ENCODE measurements around the gene MBD6.
A peak's percentile ranks its signal among the peaks of the same experiment; 100 is the strongest.

MBD6 gene

DNA sequence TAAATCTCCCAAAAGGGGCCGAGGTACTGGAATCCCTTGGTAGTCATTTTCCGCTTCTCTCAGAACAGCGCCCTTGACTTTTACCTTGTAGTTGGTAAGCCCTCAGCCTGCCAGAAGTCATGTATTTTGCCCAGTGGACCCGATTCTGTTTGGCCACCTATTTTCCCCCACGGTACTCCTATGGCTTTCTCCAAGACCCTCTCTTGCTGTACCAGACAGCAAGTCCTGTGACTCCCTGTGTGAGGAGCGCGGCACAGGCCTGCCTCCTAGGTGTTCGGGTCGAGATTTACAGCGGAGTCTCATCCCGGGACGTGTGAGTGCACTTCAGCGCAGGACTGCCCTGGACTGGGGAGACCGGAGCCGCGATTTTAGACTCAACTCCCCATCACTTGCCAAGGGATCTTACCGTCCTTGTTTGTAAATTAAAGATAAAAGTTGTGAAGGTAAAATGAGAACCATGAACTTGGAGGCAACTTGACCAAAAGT, 1.1 kb upstream of the MBD6 start:
- TF ChIP-seq, protein P1, sequence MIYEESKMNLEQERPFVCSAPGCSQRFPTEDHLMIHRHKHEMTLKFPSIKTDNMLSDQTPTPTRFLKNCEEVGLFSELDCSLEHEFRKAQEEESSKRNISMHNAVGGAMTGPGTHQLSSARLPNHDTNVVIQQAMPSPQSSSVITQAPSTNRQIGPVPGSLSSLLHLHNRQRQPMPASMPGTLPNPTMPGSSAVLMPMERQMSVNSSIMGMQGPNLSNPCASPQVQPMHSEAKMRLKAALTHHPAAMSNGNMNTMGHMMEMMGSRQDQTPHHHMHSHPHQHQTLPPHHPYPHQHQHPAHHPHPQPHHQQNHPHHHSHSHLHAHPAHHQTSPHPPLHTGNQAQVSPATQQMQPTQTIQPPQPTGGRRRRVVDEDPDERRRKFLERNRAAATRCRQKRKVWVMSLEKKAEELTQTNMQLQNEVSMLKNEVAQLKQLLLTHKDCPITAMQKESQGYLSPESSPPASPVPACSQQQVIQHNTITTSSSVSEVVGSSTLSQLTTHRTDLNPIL (CRISPR knock-in tag; IDR thresholded peaks at IDR 0.05; ENCODE audit: low read depth) = no peak
- TF ChIP-seq SNAI2 (CRISPR knock-in tag; IDR thresholded peaks at IDR 0.05) = peak; percentile 54; the same call in 1 of the 2 replicates
- no peak for ATAC-seq

DNA sequence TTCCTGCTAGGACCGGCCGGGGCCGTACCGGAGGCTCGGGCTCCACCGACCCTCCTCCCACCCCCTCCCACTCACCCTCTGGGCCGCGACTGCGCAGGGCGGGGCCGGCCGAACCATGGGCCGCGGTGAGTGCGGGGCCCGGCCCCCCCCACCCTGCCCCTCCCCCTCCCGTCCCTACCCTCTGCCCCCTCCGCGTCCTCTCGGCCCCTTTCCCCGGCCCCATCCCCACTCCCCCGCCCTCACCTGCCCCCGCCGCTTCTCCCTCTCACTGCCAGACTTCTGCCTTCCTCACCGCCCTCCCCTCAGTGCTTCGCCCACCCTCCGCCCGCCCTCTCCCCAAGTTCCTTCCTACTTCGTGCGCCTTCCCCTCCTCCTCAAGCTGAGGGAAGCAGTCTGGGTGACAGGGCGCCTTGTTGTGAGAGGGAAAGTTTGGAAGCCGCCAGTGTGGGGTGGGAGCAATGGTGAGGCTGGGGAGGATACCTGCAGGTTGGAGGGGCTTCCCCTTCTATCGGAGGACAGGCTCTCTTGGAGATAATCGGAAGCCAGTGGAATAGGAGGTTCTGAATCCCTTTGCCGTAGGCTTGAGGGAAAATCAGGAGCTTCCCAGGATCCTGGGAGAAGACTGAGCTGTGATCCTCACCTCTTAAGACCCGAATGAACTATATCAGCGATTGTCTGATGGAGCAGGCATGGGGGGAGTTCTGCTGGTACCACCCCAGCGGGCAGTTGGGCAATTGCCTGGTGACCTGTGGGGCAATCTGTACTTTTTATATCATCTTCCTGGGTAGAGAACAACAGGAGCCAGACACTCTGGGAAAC, 472 bp downstream of the MBD6 start:
- no peak; the same call in 2 of the 3 replicates for ATAC-seq
- TF ChIP-seq ZNF565 (CRISPR knock-in tag; conservative IDR thresholded peaks at IDR 0.05; ENCODE audit: low read depth) (no peak), ESRRG (CRISPR knock-in tag; IDR thresholded peaks at IDR 0.05) (no peak), ARNTL (CRISPR knock-in tag; IDR thresholded peaks at IDR 0.05; ENCODE audit: borderline replicate concordance, low read depth) (no peak), OSR1 (CRISPR knock-in tag; IDR thresholded peaks at IDR 0.05) (no peak), ZFP3 (CRISPR knock-in tag; IDR thresholded peaks at IDR 0.05) (no peak), PPARA (CRISPR knock-in tag; IDR thresholded peaks at IDR 0.05; ENCODE audit: borderline replicate concordance) (no peak), BACH2 (CRISPR knock-in tag; IDR thresholded peaks at IDR 0.05; ENCODE audit: borderline replicate concordance) (no peak), ZC3H10 (CRISPR knock-in tag; IDR thresholded peaks at IDR 0.05) (no peak), GLIS3 (CRISPR knock-in tag; IDR thresholded peaks at IDR 0.05) (no peak), ZFP30 (CRISPR knock-in tag; IDR thresholded peaks at IDR 0.05) (no peak), TCF4 (CRISPR knock-in tag; IDR thresholded peaks at IDR 0.05; ENCODE audit: borderline replicate concordance) (no peak), ZNF70 (CRISPR knock-in tag; IDR thresholded peaks at IDR 0.05) (no peak)
- TF ChIP-seq, protein P2, sequence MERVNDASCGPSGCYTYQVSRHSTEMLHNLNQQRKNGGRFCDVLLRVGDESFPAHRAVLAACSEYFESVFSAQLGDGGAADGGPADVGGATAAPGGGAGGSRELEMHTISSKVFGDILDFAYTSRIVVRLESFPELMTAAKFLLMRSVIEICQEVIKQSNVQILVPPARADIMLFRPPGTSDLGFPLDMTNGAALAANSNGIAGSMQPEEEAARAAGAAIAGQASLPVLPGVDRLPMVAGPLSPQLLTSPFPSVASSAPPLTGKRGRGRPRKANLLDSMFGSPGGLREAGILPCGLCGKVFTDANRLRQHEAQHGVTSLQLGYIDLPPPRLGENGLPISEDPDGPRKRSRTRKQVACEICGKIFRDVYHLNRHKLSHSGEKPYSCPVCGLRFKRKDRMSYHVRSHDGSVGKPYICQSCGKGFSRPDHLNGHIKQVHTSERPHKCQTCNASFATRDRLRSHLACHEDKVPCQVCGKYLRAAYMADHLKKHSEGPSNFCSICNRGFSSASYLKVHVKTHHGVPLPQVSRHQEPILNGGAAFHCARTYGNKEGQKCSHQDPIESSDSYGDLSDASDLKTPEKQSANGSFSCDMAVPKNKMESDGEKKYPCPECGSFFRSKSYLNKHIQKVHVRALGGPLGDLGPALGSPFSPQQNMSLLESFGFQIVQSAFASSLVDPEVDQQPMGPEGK (CRISPR knock-in tag; IDR thresholded peaks at IDR 0.05; ENCODE audit: borderline replicate concordance) = no peak
- TF ChIP-seq, protein P1 (CRISPR knock-in tag; IDR thresholded peaks at IDR 0.05; ENCODE audit: low read depth) = no peak
- TF ChIP-seq, protein P3, sequence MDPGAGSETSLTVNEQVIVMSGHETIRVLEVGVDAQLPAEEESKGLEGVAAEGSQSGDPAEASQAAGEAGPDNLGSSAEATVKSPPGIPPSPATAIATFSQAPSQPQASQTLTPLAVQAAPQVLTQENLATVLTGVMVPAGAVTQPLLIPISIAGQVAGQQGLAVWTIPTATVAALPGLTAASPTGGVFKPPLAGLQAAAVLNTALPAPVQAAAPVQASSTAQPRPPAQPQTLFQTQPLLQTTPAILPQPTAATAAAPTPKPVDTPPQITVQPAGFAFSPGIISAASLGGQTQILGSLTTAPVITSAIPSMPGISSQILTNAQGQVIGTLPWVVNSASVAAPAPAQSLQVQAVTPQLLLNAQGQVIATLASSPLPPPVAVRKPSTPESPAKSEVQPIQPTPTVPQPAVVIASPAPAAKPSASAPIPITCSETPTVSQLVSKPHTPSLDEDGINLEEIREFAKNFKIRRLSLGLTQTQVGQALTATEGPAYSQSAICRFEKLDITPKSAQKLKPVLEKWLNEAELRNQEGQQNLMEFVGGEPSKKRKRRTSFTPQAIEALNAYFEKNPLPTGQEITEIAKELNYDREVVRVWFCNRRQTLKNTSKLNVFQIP (CRISPR knock-in tag; IDR thresholded peaks at IDR 0.05; ENCODE audit: borderline replicate concordance, low read depth) = no peak
- TF ChIP-seq, protein P4, sequence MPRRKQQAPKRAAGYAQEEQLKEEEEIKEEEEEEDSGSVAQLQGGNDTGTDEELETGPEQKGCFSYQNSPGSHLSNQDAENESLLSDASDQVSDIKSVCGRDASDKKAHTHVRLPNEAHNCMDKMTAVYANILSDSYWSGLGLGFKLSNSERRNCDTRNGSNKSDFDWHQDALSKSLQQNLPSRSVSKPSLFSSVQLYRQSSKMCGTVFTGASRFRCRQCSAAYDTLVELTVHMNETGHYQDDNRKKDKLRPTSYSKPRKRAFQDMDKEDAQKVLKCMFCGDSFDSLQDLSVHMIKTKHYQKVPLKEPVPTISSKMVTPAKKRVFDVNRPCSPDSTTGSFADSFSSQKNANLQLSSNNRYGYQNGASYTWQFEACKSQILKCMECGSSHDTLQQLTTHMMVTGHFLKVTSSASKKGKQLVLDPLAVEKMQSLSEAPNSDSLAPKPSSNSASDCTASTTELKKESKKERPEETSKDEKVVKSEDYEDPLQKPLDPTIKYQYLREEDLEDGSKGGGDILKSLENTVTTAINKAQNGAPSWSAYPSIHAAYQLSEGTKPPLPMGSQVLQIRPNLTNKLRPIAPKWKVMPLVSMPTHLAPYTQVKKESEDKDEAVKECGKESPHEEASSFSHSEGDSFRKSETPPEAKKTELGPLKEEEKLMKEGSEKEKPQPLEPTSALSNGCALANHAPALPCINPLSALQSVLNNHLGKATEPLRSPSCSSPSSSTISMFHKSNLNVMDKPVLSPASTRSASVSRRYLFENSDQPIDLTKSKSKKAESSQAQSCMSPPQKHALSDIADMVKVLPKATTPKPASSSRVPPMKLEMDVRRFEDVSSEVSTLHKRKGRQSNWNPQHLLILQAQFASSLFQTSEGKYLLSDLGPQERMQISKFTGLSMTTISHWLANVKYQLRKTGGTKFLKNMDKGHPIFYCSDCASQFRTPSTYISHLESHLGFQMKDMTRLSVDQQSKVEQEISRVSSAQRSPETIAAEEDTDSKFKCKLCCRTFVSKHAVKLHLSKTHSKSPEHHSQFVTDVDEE (CRISPR knock-in tag; IDR thresholded peaks at IDR 0.05) = no peak

DNA sequence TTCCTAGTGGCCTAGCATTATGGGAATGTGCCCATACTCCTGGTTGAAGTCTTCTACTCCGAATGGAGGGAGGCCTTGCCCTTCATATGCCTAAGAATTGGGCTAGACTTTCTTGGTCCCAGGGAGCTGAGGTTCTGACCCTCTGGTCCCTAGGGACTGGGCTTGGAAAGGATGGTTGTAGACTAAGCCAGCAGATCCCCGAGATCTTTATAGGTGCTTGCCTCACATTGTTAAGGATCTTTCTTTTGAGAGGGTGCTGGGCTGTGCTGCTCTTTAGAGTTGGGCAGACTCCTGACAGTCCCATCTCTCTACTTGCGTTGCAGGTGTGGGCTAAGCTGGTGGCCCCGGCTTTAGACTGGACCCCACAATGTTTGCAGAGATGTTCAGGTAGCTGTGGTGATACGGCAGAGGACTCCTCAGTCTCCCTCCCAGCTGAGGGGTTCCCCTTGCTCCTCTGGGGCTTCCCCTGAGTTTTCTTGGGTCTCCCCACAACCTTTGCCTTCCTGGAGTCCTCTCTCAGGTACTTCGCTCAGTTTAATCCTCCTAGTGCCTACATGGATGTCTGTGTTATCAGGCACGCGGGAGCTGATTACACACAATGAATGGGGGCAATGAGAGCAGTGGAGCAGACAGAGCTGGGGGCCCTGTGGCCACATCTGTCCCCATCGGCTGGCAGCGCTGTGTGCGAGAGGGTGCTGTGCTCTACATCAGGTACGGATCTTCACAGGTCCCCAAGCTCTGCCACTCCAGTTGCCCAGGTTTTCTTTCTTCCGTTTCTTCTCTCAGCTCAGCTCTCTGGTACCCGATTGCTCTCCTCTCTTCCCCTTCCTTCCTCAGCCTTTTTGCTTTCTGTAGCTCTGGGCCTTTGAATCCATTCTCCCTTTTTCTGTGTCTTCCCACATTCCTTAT, 1.3 kb downstream of the MBD6 start:
- TF ChIP-seq TCF4 (CRISPR knock-in tag; IDR thresholded peaks at IDR 0.05; ENCODE audit: borderline replicate concordance) = no peak
- no peak for TF ChIP-seq PPARA (CRISPR knock-in tag; IDR thresholded peaks at IDR 0.05; ENCODE audit: borderline replicate concordance)
- TF ChIP-seq, protein P5, sequence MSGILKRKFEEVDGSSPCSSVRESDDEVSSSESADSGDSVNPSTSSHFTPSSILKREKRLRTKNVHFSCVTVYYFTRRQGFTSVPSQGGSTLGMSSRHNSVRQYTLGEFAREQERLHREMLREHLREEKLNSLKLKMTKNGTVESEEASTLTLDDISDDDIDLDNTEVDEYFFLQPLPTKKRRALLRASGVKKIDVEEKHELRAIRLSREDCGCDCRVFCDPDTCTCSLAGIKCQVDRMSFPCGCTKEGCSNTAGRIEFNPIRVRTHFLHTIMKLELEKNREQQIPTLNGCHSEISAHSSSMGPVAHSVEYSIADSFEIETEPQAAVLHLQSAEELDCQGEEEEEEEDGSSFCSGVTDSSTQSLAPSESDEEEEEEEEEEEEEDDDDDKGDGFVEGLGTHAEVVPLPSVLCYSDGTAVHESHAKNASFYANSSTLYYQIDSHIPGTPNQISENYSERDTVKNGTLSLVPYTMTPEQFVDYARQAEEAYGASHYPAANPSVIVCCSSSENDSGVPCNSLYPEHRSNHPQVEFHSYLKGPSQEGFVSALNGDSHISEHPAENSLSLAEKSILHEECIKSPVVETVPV (CRISPR knock-in tag; IDR thresholded peaks at IDR 0.05) = no peak
- TF ChIP-seq, protein P3 (CRISPR knock-in tag; IDR thresholded peaks at IDR 0.05; ENCODE audit: borderline replicate concordance, low read depth) = no peak
- TF ChIP-seq ZFP30 (CRISPR knock-in tag; IDR thresholded peaks at IDR 0.05) = no peak
- no peak for ATAC-seq

Data from SK-N-SH treated with all-trans-retinoic acid at 6 μM for 48 hours (cell line).